ENCODE measurements around the gene NAT10.
A peak's percentile ranks its signal among the peaks of the same experiment; 100 is the strongest.
"Not testable (repeated sequence)": the region's sequence is repeated elsewhere in the genome, so short reads cannot be mapped to it uniquely, and the experiment has no call there.

NAT10 gene

GRCh38 chr11:34105079-34105956 lies at the start of gene NAT10:
Gene NAT10 (plus strand): TSS chr11:34105629. CDS start chr11:34108226, 2,597 bp downstream.
- TF ChIP-seq CTCF (conservative IDR thresholded peaks at IDR 0.05; ENCODE audit: control insufficient read depth, insufficient read depth, low read depth, low read length), result no peak

GRCh38 chr11:34056672-34057071 lies 48.8 kb upstream of the NAT10 start:
- H3K4me3 ChIP-seq (ENCODE audit: control insufficient read depth, low read depth, low read length), result no peak overlapping the region
- no peak for DNase-seq (ENCODE audit: low read depth)
- TF ChIP-seq CTCF (conservative IDR thresholded peaks at IDR 0.05; ENCODE audit: control insufficient read depth, insufficient read depth, low read depth, low read length), result no peak

More at GRCh38 chr11:34105079-34105956, at the start of gene NAT10:
- H3K4me3 ChIP-seq (ENCODE audit: control insufficient read depth, low read depth, low read length), result peak within 1 kb of the TSS; percentile 99
- DNase-seq (ENCODE audit: low read depth), result peak; percentile 99

GRCh38 chr11:34063061-34063795 lies 42.2 kb upstream of the NAT10 start:
- no peak for TF ChIP-seq CTCF (conservative IDR thresholded peaks at IDR 0.05; ENCODE audit: control insufficient read depth, insufficient read depth, low read depth, low read length)
- no peak for DNase-seq (ENCODE audit: low read depth)
- H3K4me3 ChIP-seq (ENCODE audit: control insufficient read depth, low read depth, low read length), result no peak overlapping the region

- no peak for DNase-seq (ENCODE audit: low read depth)
- H3K4me3 ChIP-seq (ENCODE audit: control insufficient read depth, low read depth, low read length), result no peak overlapping the region
- no peak for TF ChIP-seq CTCF (conservative IDR thresholded peaks at IDR 0.05; ENCODE audit: control insufficient read depth, insufficient read depth, low read depth, low read length)
Measured at GRCh38 chr11:34064291-34064690, 41.1 kb upstream of the NAT10 start.

GRCh38 chr11:34065505-34066203 lies 39.8 kb upstream of the NAT10 start:
- peak; percentile 21 for TF ChIP-seq CTCF (conservative IDR thresholded peaks at IDR 0.05; ENCODE audit: control insufficient read depth, insufficient read depth, low read depth, low read length)
- DNase-seq (ENCODE audit: low read depth), result peak; percentile 60
- no peak overlapping the region for H3K4me3 ChIP-seq (ENCODE audit: control insufficient read depth, low read depth, low read length)

- not testable (repeated sequence) for H3K4me3 ChIP-seq (ENCODE audit: control insufficient read depth, low read depth, low read length)
- peak; percentile 38 for DNase-seq (ENCODE audit: low read depth)
Measured at GRCh38 chr11:34066766-34067165, 38.7 kb upstream of the NAT10 start.

Data from fibroblast of mammary gland (primary cell).